RWPE1 (cell line): ENCODE data around the gene ATG3.
"Not testable (repeated sequence)": the region's sequence is repeated elsewhere in the genome, so short reads cannot be mapped to it uniquely, and the experiment has no call there.

Experiments used
- CTCF ChIA-PET: fragments of 350-600 bp; sonication (Branson Sonifier 250); formaldehyde crosslinking; extraction: SDS; loops from one replicate; lab custom pipeline; 2021; lab: Yijun Ruan, JAX
- POLR2A ChIA-PET: fragments of 400-600 bp; formaldehyde crosslinking; extraction: SDS; loops from one replicate; lab custom pipeline; 2020; ENCODE audit warnings: antibody characterized with exemption; ENCODE audit not compliant: low non-redundant PET; lab: Yijun Ruan, JAX
- DNase-seq: peaks from one replicate; pipeline ENCODE4 v3.0.0; 2012; ENCODE audit warnings: low spot score
- H3K27ac ChIP-seq: fragments of 450-650 bp; 2 replicates; pipeline ENCODE4 v1.5.1; 2017
- TF ChIP-seq, protein P1 (sequence below): fragments of 450-650 bp; conservative IDR thresholded peaks from 2 replicates; pipeline ENCODE4 v1.5.1; 2017; ENCODE audit warnings: low read depth, mild to moderate bottlenecking

ATG3 gene

DNA sequence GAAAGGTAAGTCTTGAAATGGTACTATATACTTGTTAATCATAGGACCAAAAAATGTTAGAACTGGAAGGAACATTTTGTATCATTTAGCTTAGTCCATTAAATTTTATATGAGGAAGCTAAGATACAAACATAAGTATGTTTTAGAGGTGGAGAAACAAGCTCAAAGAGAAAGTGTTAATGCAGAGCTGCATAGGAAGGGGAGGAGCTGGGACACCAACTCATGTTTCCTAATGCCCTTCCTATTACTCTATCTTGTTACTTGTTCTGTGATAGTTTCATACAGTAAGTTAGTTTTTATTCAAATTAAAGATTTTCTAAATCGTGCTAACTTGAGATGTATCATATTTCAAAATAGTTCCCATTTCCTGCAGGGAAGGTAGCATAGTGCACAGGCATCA lies 7.5 kb upstream of the ATG3 start:
- TF ChIP-seq, protein P1, sequence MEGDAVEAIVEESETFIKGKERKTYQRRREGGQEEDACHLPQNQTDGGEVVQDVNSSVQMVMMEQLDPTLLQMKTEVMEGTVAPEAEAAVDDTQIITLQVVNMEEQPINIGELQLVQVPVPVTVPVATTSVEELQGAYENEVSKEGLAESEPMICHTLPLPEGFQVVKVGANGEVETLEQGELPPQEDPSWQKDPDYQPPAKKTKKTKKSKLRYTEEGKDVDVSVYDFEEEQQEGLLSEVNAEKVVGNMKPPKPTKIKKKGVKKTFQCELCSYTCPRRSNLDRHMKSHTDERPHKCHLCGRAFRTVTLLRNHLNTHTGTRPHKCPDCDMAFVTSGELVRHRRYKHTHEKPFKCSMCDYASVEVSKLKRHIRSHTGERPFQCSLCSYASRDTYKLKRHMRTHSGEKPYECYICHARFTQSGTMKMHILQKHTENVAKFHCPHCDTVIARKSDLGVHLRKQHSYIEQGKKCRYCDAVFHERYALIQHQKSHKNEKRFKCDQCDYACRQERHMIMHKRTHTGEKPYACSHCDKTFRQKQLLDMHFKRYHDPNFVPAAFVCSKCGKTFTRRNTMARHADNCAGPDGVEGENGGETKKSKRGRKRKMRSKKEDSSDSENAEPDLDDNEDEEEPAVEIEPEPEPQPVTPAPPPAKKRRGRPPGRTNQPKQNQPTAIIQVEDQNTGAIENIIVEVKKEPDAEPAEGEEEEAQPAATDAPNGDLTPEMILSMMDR = no peak
- POLR2A ChIA-PET = no interaction called here
- CTCF ChIA-PET = interaction anchor here (0.7 to 1.4 kb wide), 2 partner anchors 13 to 578 kb away, joined by 3 to 8 read pairs; no protein-coding TSS in a partner anchor
- H3K27ac ChIP-seq = no peak overlapping the region
- no peak for DNase-seq

DNA sequence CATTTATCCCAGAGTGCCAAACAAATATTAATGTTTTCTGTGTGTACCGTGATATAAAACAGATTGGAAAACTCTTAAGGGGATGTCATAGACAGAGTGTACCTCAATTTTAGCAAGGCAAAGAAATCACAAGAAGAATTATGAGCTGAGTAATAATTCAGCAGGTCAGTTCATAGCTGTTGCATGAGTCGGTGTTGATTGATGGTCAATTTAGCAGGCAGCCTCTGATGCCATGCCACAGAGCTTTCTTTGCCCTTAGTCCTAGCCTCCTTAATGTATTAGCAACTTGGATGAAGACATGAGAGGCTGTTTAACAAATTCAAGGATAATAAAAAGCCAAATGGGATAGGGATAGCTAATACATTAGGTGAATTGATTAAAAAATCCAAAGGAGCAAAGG lies 6.9 kb upstream of the ATG3 start:
- DNase-seq = peak; percentile 31
- CTCF ChIA-PET = interaction anchor here (1.4 kb wide), 1 partner anchor 13 kb away, joined by 8 read pairs; no protein-coding TSS in a partner anchor

DNA sequence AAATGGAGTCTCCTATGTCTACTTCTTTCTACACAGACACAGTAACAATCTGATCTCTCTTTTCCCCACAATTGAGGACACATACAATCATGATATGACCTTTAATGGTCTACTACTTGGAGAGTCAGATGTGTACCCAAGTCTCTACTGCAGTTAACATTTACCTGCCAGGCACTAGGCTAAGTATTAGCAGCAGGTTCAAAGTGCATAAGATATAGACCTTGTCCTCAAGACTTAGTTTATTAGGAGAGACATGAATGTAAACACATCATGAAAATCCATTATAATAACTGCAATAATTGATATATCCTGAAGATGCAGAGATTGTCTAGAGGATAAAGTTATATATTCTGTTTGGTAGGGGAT lies 3.2 kb upstream of the ATG3 start:
- TF ChIP-seq, protein P1 = no peak
- POLR2A ChIA-PET = no interaction called here

More for the DNA sequence above, 6.9 kb upstream of the ATG3 start:
- TF ChIP-seq, protein P1 = no peak
- H3K27ac ChIP-seq = no peak overlapping the region
- POLR2A ChIA-PET = no interaction called here

GRCh38 chr3:112564247-112564939 lies 2.6 kb upstream of the ATG3 start:
- H3K27ac ChIP-seq, POLR2A ChIA-PET, DNase-seq, CTCF ChIA-PET: not testable (repeated sequence)

More for the DNA sequence above, 3.2 kb upstream of the ATG3 start:
- CTCF ChIA-PET = no interaction called here
- no peak overlapping the region for H3K27ac ChIP-seq
- no peak for DNase-seq

GRCh38 chr3:112561484-112561733 lies 353 bp downstream of the ATG3 start:
- ChIA-PET POLR2A (interaction anchor here (0.6 to 0.8 kb wide), 3 partner anchors 13 to 921 kb away, joined by 3 to 4 read pairs (median 3); no protein-coding TSS in a partner anchor), CTCF (interaction anchor here (1.0 kb wide), 1 partner anchor 28 kb away, joined by 11 read pairs; no protein-coding TSS in a partner anchor)
- TF ChIP-seq, protein P1 = no peak
- no peak for DNase-seq
- peak overlapping the region; percentile 97 for H3K27ac ChIP-seq

DNA sequence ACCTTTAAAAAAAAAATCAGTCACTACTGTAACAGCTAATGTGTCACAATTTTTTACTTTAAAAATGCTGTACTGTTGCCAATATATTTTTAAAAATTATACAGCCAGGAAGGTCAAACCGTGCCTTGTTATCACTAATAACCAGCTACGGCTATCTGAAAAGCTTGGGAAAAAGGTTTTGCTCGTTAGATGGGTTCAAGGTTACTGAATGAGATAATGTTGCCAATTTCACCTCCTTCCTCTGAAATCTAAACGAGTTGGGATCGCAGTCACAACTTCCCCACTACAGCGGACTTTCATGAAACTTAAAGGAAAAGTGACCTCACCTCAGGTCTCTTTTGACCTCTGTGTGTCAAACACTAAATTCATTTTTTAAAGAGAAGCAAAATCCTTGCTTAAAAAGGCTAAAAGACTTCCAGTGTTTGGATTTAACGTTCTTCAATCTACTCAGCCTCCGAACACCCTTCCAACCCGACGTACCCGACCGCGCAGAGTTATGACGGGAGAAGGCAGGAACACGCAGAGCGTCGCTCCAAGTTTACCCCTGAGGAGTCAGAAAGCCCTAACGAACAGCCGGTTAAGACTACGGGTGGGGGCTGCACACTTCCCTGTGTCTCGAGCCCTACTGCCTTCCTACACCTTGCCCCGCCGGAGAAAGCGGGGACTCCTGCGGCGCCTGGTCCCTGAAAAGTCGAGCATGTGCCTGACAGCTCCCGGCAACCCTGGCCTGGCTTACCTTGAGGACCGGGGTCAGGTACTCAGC lies 860 bp downstream of the ATG3 start:
- peak; percentile 71 for DNase-seq
- ChIA-PET POLR2A (interaction anchor here (0.6 to 0.7 kb wide), 2 partner anchors 12 to 920 kb away, joined by 3 read pairs; no protein-coding TSS in a partner anchor), CTCF (interaction anchor here (0.7 to 1.0 kb wide), 2 partner anchors 28 to 29 kb away, joined by 3 to 11 read pairs; no protein-coding TSS in a partner anchor)
- peak overlapping the region; percentile 97 for H3K27ac ChIP-seq
- TF ChIP-seq, protein P1 = no peak

DNA sequence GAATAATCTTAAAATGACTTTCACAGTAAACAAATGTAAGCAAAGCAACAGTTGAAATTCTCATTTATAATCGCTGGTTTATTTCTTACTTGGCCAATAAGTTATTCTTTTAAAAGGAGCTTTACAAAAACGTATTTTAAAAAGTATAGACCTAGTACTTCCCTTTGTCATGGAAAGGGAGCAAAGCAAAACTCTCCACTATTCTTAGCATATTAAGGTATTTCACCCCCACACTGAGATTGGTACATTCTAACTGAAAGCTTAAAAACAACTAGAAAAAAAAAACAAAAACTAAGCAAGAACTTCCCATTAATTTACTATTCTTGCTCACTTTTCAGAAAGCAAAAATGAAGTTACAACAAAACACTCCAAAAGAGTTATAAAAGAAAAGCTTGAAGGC lies 1.5 kb downstream of the ATG3 start:
- POLR2A ChIA-PET = no interaction called here
- no peak for DNase-seq
- H3K27ac ChIP-seq = no peak overlapping the region
- TF ChIP-seq, protein P1 = no peak
- CTCF ChIA-PET = interaction anchor here (0.6 to 1.0 kb wide), 3 partner anchors 27 to 82 kb away, joined by 3 to 11 read pairs (median 3); no protein-coding TSS in a partner anchor
